ENCODE data around the gene GPR82. TPM values are rescaled to one million over a fixed set of nuclear protein-coding genes. Genes with fewer than 3 reads are reported as not detected.

GPR82 gene
- total and polyA plus RNA-seq, 2 of the 8 experiments (the other 6 are each of a cell fraction or from before 2014, with no cell fraction given), result not detected

DNA sequence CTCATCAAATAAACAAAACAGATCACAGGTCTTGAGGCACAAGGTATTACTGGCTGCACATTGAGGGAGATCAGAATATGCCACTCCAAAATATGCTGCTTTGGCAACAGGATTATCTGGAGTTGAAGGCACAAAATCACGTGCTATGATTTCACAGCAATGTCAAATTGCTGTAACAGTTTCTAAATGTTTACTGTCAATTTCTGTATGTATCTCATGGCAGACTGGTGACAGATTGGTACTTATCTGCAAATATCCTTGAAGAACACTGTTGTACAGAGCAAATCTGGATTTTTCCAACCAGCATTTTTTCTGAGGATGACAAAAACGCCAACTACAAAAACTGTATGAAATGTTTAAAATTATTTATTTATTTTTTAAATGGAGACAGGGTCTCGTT is 26.7 kb downstream of the GPR82 start:
- Histone ChIP-seq H2BK5ac (ENCODE audit: low read depth, low read length) (no peak overlapping the region), H3K36me3 (ENCODE audit: control insufficient read depth in 2 of 4, insufficient read depth in 4 of 4, low read length in 3 of 4) (no peaks in the 10 kb centered on the region), H2BK12ac (ENCODE audit: low read depth, low read length) (no peak overlapping the region), H3K9me3 (ENCODE audit: insufficient read depth in 2 of 2, low read depth in 1 of 2, low read length in 1 of 2) (no peaks in the 10 kb centered on the region), H3K4me1 (replicated peaks in 1 of 4; ENCODE audit: control insufficient read depth in 3 of 4, insufficient read depth in 4 of 4, low read length in 3 of 4) (no peaks in the 10 kb centered on the region), H3K23me2 (ENCODE audit: low read depth, low read length) (no peaks in the 10 kb centered on the region), H2BK20ac (ENCODE audit: low read length) (no peak overlapping the region), H2BK120ac (replicated peaks; ENCODE audit: low read depth, low read length) (no peak overlapping the region), H2AFZ (ENCODE audit: low read length) (no peak overlapping the region), H4K91ac (replicated peaks; ENCODE audit: insufficient read length, low read length) (no peak overlapping the region), H4K8ac (ENCODE audit: extremely low read depth, insufficient read depth, low read length) (no peak overlapping the region), H3K18ac (ENCODE audit: extremely low read depth, low read length) (no peak overlapping the region), H3K79me1 (ENCODE audit: low read depth, low read length) (no peaks in the 10 kb centered on the region), H3K27me3 (replicated peaks in 1 of 4; ENCODE audit: control insufficient read depth in 3 of 4, extremely low read depth in 1 of 4, insufficient read depth in 3 of 4, low read length in 3 of 4) (no peaks in the 10 kb centered on the region), H3K4me3 (ENCODE audit: extremely low read depth in 1 of 4, insufficient read depth in 2 of 4, low read depth in 3 of 4, low read length in 4 of 4) (no peak overlapping the region), H3K23ac (ENCODE audit: insufficient read length) (no peak overlapping the region), H3K9ac (replicated peaks in 1 of 4; ENCODE audit: extremely low read depth in 1 of 4, low read depth in 3 of 4, low read length in 3 of 4) (no peak overlapping the region), H4K5ac (ENCODE audit: insufficient read length, low read depth, low read length) (no peak overlapping the region), H3K27ac (ENCODE audit: low read depth, low read length) (no peak overlapping the region), H3K56ac (replicated peaks; ENCODE audit: insufficient read length, low read depth, low read length) (no peak overlapping the region), H2BK15ac (ENCODE audit: low read length) (no peak overlapping the region), H3K4ac (replicated peaks; ENCODE audit: insufficient read length, low read depth, low read length) (no peak overlapping the region), H2AK5ac (ENCODE audit: low read depth, low read length) (no peak overlapping the region), H3K79me2 (ENCODE audit: control insufficient read depth in 1 of 2, insufficient read depth in 2 of 2, low read length in 2 of 2) (no peaks in the 10 kb centered on the region), H3K14ac (ENCODE audit: insufficient read length) (no peak overlapping the region), H4K20me1 (replicated peaks in 1 of 2; ENCODE audit: control insufficient read depth in 1 of 2, insufficient read depth in 2 of 2, low read length in 2 of 2) (no peaks in the 10 kb centered on the region), H3K4me2 (ENCODE audit: insufficient read depth in 1 of 2, low read depth in 2 of 2, low read length in 2 of 2) (no peak overlapping the region)
- ChIA-PET POLR2A (ENCODE audit: partially characterized antibody) (no interaction called here), CTCF (ENCODE audit: partially characterized antibody) (interaction anchor here (2.1 kb wide), 1 partner anchor 9 kb away, joined by 7 read pairs; no protein-coding TSS in a partner anchor)
- DNase-seq (ENCODE audit: low read depth in 1 of 2, low spot score in 2 of 2) (no peak), FAIRE-seq (no peak)
- 83% methylated on average over 3 of the region's 3 CpGs; no CpG with 5 or more reads in 1 of the 2 experiments for WGBS, 2 experiments (ENCODE audit: extremely low coverage in 1 of 2, insufficient coverage in 1 of 2, insufficient read length in 1 of 2, insufficient replicate concordance in 2 of 2, low coverage in 1 of 2, low lambda C conversion rate in 2 of 2, missing lambda C conversion rate in 1 of 2)
- TF ChIP-seq ASH2L (IDR thresholded peaks at IDR 0.05; ENCODE audit: low read length) (no peak), JUN (IDR thresholded peaks at IDR 0.05; ENCODE audit: low read depth, low read length) (no peak), GABPA (IDR thresholded peaks at IDR 0.05; ENCODE audit: borderline replicate concordance, insufficient read depth, low read length) (no peak), HDAC6 (IDR thresholded peaks at IDR 0.05; ENCODE audit: low read depth, low read length) (no peak), POU5F1 (IDR thresholded peaks at IDR 0.05; ENCODE audit: low read depth, low read length) (no peak), CBX8 (IDR thresholded peaks at IDR 0.05; ENCODE audit: borderline replicate concordance, low read depth, low read length) (no peak), HDAC2 (IDR thresholded peaks at IDR 0.05; ENCODE audit: borderline replicate concordance in 1 of 2, low read depth in 2 of 2, low read length in 2 of 2) (no peak), TAF7 (optimal IDR thresholded peaks at IDR 0.05; ENCODE audit: borderline replicate concordance, low read depth, low read length) (no peak), SP1 (IDR thresholded peaks at IDR 0.05; ENCODE audit: low read depth, low read length) (no peak), RNF2 (IDR thresholded peaks at IDR 0.05; ENCODE audit: borderline replicate concordance, low read depth, low read length, missing control alignments, poor library complexity, severe bottlenecking) (no peak), SRF (IDR thresholded peaks at IDR 0.05; ENCODE audit: low read depth, low read length) (no peak), TCF12 (IDR thresholded peaks at IDR 0.05; ENCODE audit: low read depth, low read length) (no peak)
- TF ChIP-seq, protein P1, sequence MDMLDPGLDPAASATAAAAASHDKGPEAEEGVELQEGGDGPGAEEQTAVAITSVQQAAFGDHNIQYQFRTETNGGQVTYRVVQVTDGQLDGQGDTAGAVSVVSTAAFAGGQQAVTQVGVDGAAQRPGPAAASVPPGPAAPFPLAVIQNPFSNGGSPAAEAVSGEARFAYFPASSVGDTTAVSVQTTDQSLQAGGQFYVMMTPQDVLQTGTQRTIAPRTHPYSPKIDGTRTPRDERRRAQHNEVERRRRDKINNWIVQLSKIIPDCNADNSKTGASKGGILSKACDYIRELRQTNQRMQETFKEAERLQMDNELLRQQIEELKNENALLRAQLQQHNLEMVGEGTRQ (IDR thresholded peaks at IDR 0.05; ENCODE audit: low read length), result no peak

All from H1 (cell line).